Heart right ventricle (tissue), 16 donors: Measurements from ENCODE around the gene SETDB1. TPM values are rescaled to one million over a fixed set of nuclear protein-coding genes. Genes with fewer than 3 reads are reported as not detected.

ENCODE experiments used
- ATAC-seq, 8 donors: fragments of 200-7000 bp; cut with Tn5 transposase; one replicate each; pipeline ENCODE4 v1.9.1; 2020; ENCODE audit warnings: mild to moderate bottlenecking in 8 of 8, moderate library complexity in 8 of 8, moderate number of reproducible peaks in 1 of 8
- DNase-seq, 2 donors: peaks; one replicate each; pipeline ENCODE4 v3.0.0-alpha.2; 2020
- H3K27ac ChIP-seq, 10 donors: fragments of 200-600 bp; sonication (generic) in 2 of 10; one replicate each; pipeline versions ENCODE4 v1.5.0 to v1.8.0; 2020 to 2022; ENCODE audit warnings: mild to moderate bottlenecking in 3 of 10
- H3K27me3 ChIP-seq, 7 donors: fragments of 200-600 bp; one replicate each; pipeline ENCODE4 v1.8.0; 2021 to 2022; ENCODE audit warnings: mild to moderate bottlenecking in 2 of 7
- H3K36me3 ChIP-seq, 9 donors: fragments of 200-600 bp; sonication (generic) in 1 of 9; one replicate each; pipeline versions ENCODE4 v1.5.0 to v1.8.0; 2020 to 2022; ENCODE audit warnings: mild to moderate bottlenecking in 2 of 9
- H3K4me1 ChIP-seq, 9 donors: fragments of 200-600 bp; sonication (generic) in 1 of 9; one replicate each; pipeline versions ENCODE4 v1.5.0 to v1.8.0; 2020 to 2022; ENCODE audit warnings: mild to moderate bottlenecking in 4 of 9
- H3K4me3 ChIP-seq, 10 donors: fragments of 200-600 bp; sonication (generic) in 2 of 10; one replicate each; pipeline versions ENCODE4 v1.5.0 to v1.8.0; 2020 to 2022; ENCODE audit warnings: mild to moderate bottlenecking in 7 of 10, moderate library complexity in 2 of 10
- H3K9me3 ChIP-seq, 11 donors: fragments of 200-600 bp in 10 of 11; sonication (generic) in 2 of 11; one replicate each; pipeline versions ENCODE4 v1.5.0 to v1.8.0; 2013 to 2022; ENCODE audit warnings: mild to moderate bottlenecking in 2 of 11, control low read depth in 1 of 11, moderate library complexity in 1 of 11
- CTCF ChIP-seq, 9 donors: fragments of 200-600 bp; sonication (generic) in 2 of 9; IDR thresholded peaks; one replicate each; pipeline versions ENCODE4 v1.5.0 to v1.8.0; 2021 to 2022; ENCODE audit warnings: antibody characterized with exemption in 9 of 9, mild to moderate bottlenecking in 5 of 9, moderate library complexity in 1 of 9
- WGBS, 2 donors: extraction: QIAGEN DNeasy Blood & Tissue Kit; methylation state at CpG; one replicate each; pipeline ENCODE4 v1.1.7; 2013; ENCODE audit warnings: inconsistent platforms in 1 of 2; 5-methylcytosine and 5-hydroxymethylcytosine counted together
- intact Hi-C, 10 donors: fragments of 100-400 bp; cut with DNase I; formaldehyde crosslinking; loops; one replicate each; pipeline versions ENCODE4 v1.11.1 to v1.14.2; 2022
- polyA plus RNA-seq, 2 donors: library from polyadenylated mRNA; stranded (reverse); fragments of 200-250 nt; gene quantifications; one replicate each; pipeline ENCODE4 v1.2.3, GENCODE V29; 2013
- total RNA-seq, 10 donors: library from RNA; stranded (reverse); fragmentation: NEBNext Ultra II Directional in 3 of 10; extraction: Animal tissue kit (Norgen Biotek cat#: 25700) in 3 of 10; gene quantifications; one replicate each; pipeline versions ENCODE4 v1.2.1 to v1.2.4, GENCODE V29; 2021 to 2023
- donor health status: Arrhythmogenic right ventricular cardiomyopathy.
- donor health status: ischemic (EF 13 %, LVEDD 7.1; RV severe dilation, severe dysfunction).
- donor health status: healthy with polysubstance abuse.
- donor health status: DM: no; HTN: yes; CAD: no.
- donor health status: DM: no; HTN: no; CAD: no.
- donor health status: ischemic (EF 25% LVEDD 6.9; RV normal size, moderate dysfunction).
- donor health status: ischemic (EF 25% LVEDD 5.7; RV mildly dilated, moderate dysfunction).
- donor health status: healthy.
- donor health status: DM: yes; HTN: yes; CAD: no.
- donor health status: Ischemic cardiomyopathy.
- donor health status: ischemic (EF 35%, LVEDD 5.7; RV mildly dilated, moderate dysfunction).
- donor health status: nonischemic (EF 11% LVEDD 7.7; RV severe dilation, severe dysfunction).
- donor health status: DM: yes; HTN: yes; CAD: no.
- donor health status: PGD.
- donor health status: ischemic (EF 29% LVEDD 5.4; RV normal size, mild dysfunction).
- donor health status: nonischemic (EF 23%, LVEDD 6.1; RV moderate dilation, normal function).

Gene SETDB1
- total and polyA plus RNA-seq, 12 donors = 9.1 to 23.8 (median 17.6) TPM

GRCh38 chr1:151012684-151013471 is 86.7 kb downstream of the SETDB1 start:
- H3K27ac ChIP-seq = peak overlapping the region; percentile 72 to 95 (median 84)
- peaks cover 0 to 13% (median 2%) of the 10 kb centered on the region in 9 donors for H3K36me3 ChIP-seq
- no peak for TF ChIP-seq CTCF (IDR thresholded peaks at IDR 0.05)
- intact Hi-C loops = no loop called here
- no peaks in the 10 kb centered on the region for H3K27me3 ChIP-seq
- no peaks in the 10 kb centered on the region for H3K9me3 ChIP-seq
- 80 to 83% methylated on average over 14 of the region's 14 CpGs for WGBS, 2 donors
- ATAC-seq (peak in 7 of 8 donors; percentile 20 to 58 (median 36)), DNase-seq (no peak)
- H3K4me1 ChIP-seq = peaks cover 12 to 68% (median 54%) of the 10 kb centered on the region in 9 donors
- no peak overlapping the region for H3K4me3 ChIP-seq

GRCh38 chr1:151013518-151013917 is 87.4 kb downstream of the SETDB1 start:
- intact Hi-C loops = no loop called here
- peak; percentile 64 to 86 (median 82) for ATAC-seq
- Histone ChIP-seq H3K27ac (peak overlapping the region; percentile 72 to 95 (median 84)), H3K4me1 (peaks cover 12 to 66% (median 51%) of the 10 kb centered on the region in 9 donors), H3K4me3 (no peak overlapping the region), H3K27me3 (no peaks in the 10 kb centered on the region), H3K9me3 (no peaks in the 10 kb centered on the region), H3K36me3 (peaks cover 0 to 19% (median 7%) of the 10 kb centered on the region in 9 donors)
- peak in 1 of 2 donors; percentile 73 for DNase-seq
- peak in 3 of 9 donors; percentile 25 to 27 (median 25) for TF ChIP-seq CTCF (IDR thresholded peaks at IDR 0.05)
- WGBS, 2 donors = 27 to 30% methylated on average over 2 of the region's 2 CpGs

Other genes starting within 250 kb of the SETDB1 start
- gene GOLPH3L, start 229.2 kb upstream of the SETDB1 start, total RNA-seq = 10 to 100 TPM; 10.9 to 17.8 (median 15.4) TPM
- 1 to 10 TPM; 7.6 to 8.6 TPM for gene GOLPH3L, start 229.2 kb upstream of the SETDB1 start, polyA plus RNA-seq
- gene HORMAD1, start 205.5 kb upstream of the SETDB1 start, total RNA-seq = under 1 TPM in 2 of 10 donors, not detected in 8; 0.23 to 0.33 TPM
- not detected for gene HORMAD1, start 205.5 kb upstream of the SETDB1 start, polyA plus RNA-seq
- gene CTSS, start 160.6 kb upstream of the SETDB1 start, total RNA-seq = 100 to 1,000 TPM in 1 of 10 donors, 10 to 100 TPM in 9; 11.9 to 201 (median 18.2) TPM
- gene CTSS, start 160.6 kb upstream of the SETDB1 start, polyA plus RNA-seq = 1 to 10 TPM; 6.5 to 8.7 TPM
- gene CTSK, start 118.1 kb upstream of the SETDB1 start, total RNA-seq = 10 to 100 TPM in 1 of 10 donors, 1 to 10 TPM in 9; 2.1 to 10.1 (median 6.6) TPM
- gene CTSK, start 118.1 kb upstream of the SETDB1 start, polyA plus RNA-seq = 1 to 10 TPM; 2.6 to 4.9 TPM
- gene ARNT, start 49.8 kb upstream of the SETDB1 start, total RNA-seq = 10 to 100 TPM; 30.4 to 38.3 (median 33.3) TPM
- 10 to 100 TPM; 10.4 to 16.3 TPM for gene ARNT, start 49.8 kb upstream of the SETDB1 start, polyA plus RNA-seq
- gene CTXND2, start 39.2 kb upstream of the SETDB1 start, total RNA-seq = not detected
- not detected for gene CTXND2, start 39.2 kb upstream of the SETDB1 start, polyA plus RNA-seq
- 10 to 100 TPM; 56.5 to 99.4 (median 73.5) TPM for gene CERS2, start 48.5 kb downstream of the SETDB1 start, total RNA-seq
- gene CERS2, start 48.5 kb downstream of the SETDB1 start, polyA plus RNA-seq = 100 to 1,000 TPM in 1 of 2 donors, 10 to 100 TPM in 1; 79.2 to 104 TPM
- gene ANXA9, start 55.9 kb downstream of the SETDB1 start, total RNA-seq = under 1 TPM in 4 of 10 donors, not detected in 6; 0.15 to 0.36 (median 0.20) TPM
- gene ANXA9, start 55.9 kb downstream of the SETDB1 start, polyA plus RNA-seq = under 1 TPM; 0.06 to 0.15 TPM
- 10 to 100 TPM; 40.7 to 70.6 (median 55.7) TPM for gene MINDY1, start 80.5 kb downstream of the SETDB1 start, total RNA-seq
- 10 to 100 TPM in 1 of 2 donors, 1 to 10 TPM in 1; 9.8 to 18.7 TPM for gene MINDY1, start 80.5 kb downstream of the SETDB1 start, polyA plus RNA-seq
- 10 to 100 TPM; 37.5 to 50.1 (median 46.0) TPM for gene PRUNE1, start 82.1 kb downstream of the SETDB1 start, total RNA-seq
- gene PRUNE1, start 82.1 kb downstream of the SETDB1 start, polyA plus RNA-seq = 10 to 100 TPM; 11.5 to 24.4 TPM
- under 1 TPM; 0.21 to 0.78 (median 0.32) TPM for gene BNIPL, start 110.2 kb downstream of the SETDB1 start, total RNA-seq
- 1 to 10 TPM in 1 of 2 donors, under 1 TPM in 1; 0.06 to 1.8 TPM for gene BNIPL, start 110.2 kb downstream of the SETDB1 start, polyA plus RNA-seq
- 10 to 100 TPM in 3 of 10 donors, 1 to 10 TPM in 7; 5.4 to 12.6 (median 8.0) TPM for gene C1orf56, start 121.4 kb downstream of the SETDB1 start, total RNA-seq
- 1 to 10 TPM; 5.2 to 5.8 TPM for gene C1orf56, start 121.4 kb downstream of the SETDB1 start, polyA plus RNA-seq
- gene CDC42SE1, start 133.3 kb downstream of the SETDB1 start, total RNA-seq = 10 to 100 TPM; 26.1 to 45.6 (median 30.5) TPM
- gene CDC42SE1, start 133.3 kb downstream of the SETDB1 start, polyA plus RNA-seq = 10 to 100 TPM; 28.6 to 34.1 TPM
- gene MLLT11, start 134.0 kb downstream of the SETDB1 start, total RNA-seq = 10 to 100 TPM in 7 of 10 donors, 1 to 10 TPM in 3; 1.4 to 57.8 (median 28.1) TPM
- gene MLLT11, start 134.0 kb downstream of the SETDB1 start, polyA plus RNA-seq = 10 to 100 TPM in 1 of 2 donors, 1 to 10 TPM in 1; 4.9 to 11.3 TPM
- gene GABPB2, start 144.4 kb downstream of the SETDB1 start, total RNA-seq = 10 to 100 TPM in 9 of 10 donors, 1 to 10 TPM in 1; 9.1 to 14.4 (median 10.6) TPM
- 10 to 100 TPM in 1 of 2 donors, 1 to 10 TPM in 1; 3.4 to 11.4 TPM for gene GABPB2, start 144.4 kb downstream of the SETDB1 start, polyA plus RNA-seq
- 10 to 100 TPM; 23.2 to 68.1 (median 54.9) TPM for gene SEMA6C, start 220.3 kb downstream of the SETDB1 start, total RNA-seq
- gene SEMA6C, start 220.3 kb downstream of the SETDB1 start, polyA plus RNA-seq = 100 to 1,000 TPM in 1 of 2 donors, 10 to 100 TPM in 1; 15.7 to 141 TPM
- gene TNFAIP8L2, start 230.3 kb downstream of the SETDB1 start, total RNA-seq = 1 to 10 TPM in 4 of 10 donors, under 1 TPM in 5, not detected in 1; 0.35 to 5.8 (median 0.71) TPM
- 1 to 10 TPM; 2.4 to 4.0 TPM for gene TNFAIP8L2, start 230.3 kb downstream of the SETDB1 start, polyA plus RNA-seq
- 10 to 100 TPM; 11.4 to 16.5 (median 13.3) TPM for gene LYSMD1, start 239.5 kb downstream of the SETDB1 start, total RNA-seq
- 1 to 10 TPM; 5.7 to 8.5 TPM for gene LYSMD1, start 239.5 kb downstream of the SETDB1 start, polyA plus RNA-seq
- gene SCNM1, start 239.8 kb downstream of the SETDB1 start, total RNA-seq = 10 to 100 TPM; 12.9 to 26.6 (median 18.3) TPM
- gene SCNM1, start 239.8 kb downstream of the SETDB1 start, polyA plus RNA-seq = 10 to 100 TPM; 52.3 to 57.6 TPM
- gene TMOD4, start 249.6 kb downstream of the SETDB1 start, total RNA-seq = under 1 TPM in 2 of 10 donors, not detected in 8; 0.46 to 0.74 TPM
- under 1 TPM; 0.06 to 0.88 TPM for gene TMOD4, start 249.6 kb downstream of the SETDB1 start, polyA plus RNA-seq